Fibroblast of lung (primary cell): ENCODE results near the gene SNAPC3. TPM values are rescaled to one million over a fixed set of nuclear protein-coding genes. Genes with fewer than 3 reads are reported as not detected.

ENCODE experiments used
- DNase-seq, 2 donors: peaks; one replicate each; pipeline versions ENCODE4 v3.0.0 to v3.0.0-alpha.2; 2010; ENCODE audit warnings: low read depth in 2 of 2
- H2AFZ ChIP-seq: 2 replicates; pipeline ENCODE4 v1.5.1; 2012; ENCODE audit warnings: low read length, control low read depth, inconsistent platforms
- H3K27ac ChIP-seq: 2 replicates; pipeline ENCODE4 v1.5.1; 2011; ENCODE audit warnings: low read length, control low read depth; ENCODE audit not compliant: insufficient read depth
- H3K27me3 ChIP-seq: 2 replicates; pipeline ENCODE4 v1.5.1; 2011; ENCODE audit warnings: mild to moderate bottlenecking, low read length; ENCODE audit not compliant: control insufficient read depth, insufficient read depth
- H3K36me3 ChIP-seq: 2 replicates; pipeline ENCODE4 v1.5.1; 2011; ENCODE audit warnings: low read length; ENCODE audit not compliant: control insufficient read depth, insufficient read depth
- H3K4me1 ChIP-seq: 2 replicates; pipeline ENCODE4 v1.5.1; 2011; ENCODE audit warnings: low read length; ENCODE audit not compliant: control insufficient read depth, insufficient read depth; ENCODE audit errors: extremely low read depth
- H3K4me2 ChIP-seq: 2 replicates; pipeline ENCODE4 v1.5.1; 2011; ENCODE audit warnings: low read length, control low read depth; ENCODE audit not compliant: insufficient read depth; ENCODE audit errors: extremely low read depth
- H3K4me3 ChIP-seq, 4 experiments: fragments of 200-600 bp in 1 of 4; sonication (generic) in 1 of 4; replicated peaks in 1 of 4; 2 replicates each; pipeline ENCODE4 v1.5.1; 2011 to 2016; ENCODE audit warnings: low read length in 4 of 4, low read depth in 3 of 4, mild to moderate bottlenecking in 3 of 4, control low read depth in 2 of 4, inconsistent platforms in 1 of 4, mixed read lengths in 1 of 4; ENCODE audit not compliant: insufficient read depth in 1 of 4; ENCODE audit errors: control extremely low read depth in 1 of 4
- H3K79me2 ChIP-seq: 2 replicates; pipeline ENCODE4 v1.5.1; 2012; ENCODE audit warnings: mild to moderate bottlenecking, low read length, inconsistent platforms; ENCODE audit not compliant: control insufficient read depth, insufficient read depth
- H3K9ac ChIP-seq: 2 replicates; pipeline ENCODE4 v1.5.1; 2011; ENCODE audit warnings: mild to moderate bottlenecking, low read length, control low read depth; ENCODE audit not compliant: insufficient read depth
- H3K9me3 ChIP-seq: 2 replicates; pipeline ENCODE4 v1.5.1; 2012; ENCODE audit warnings: low read depth, low read length; ENCODE audit not compliant: control insufficient read depth, insufficient read depth
- H4K20me1 ChIP-seq: 2 replicates; pipeline ENCODE4 v1.5.1; 2011; ENCODE audit warnings: low read length; ENCODE audit not compliant: control insufficient read depth, insufficient read depth; ENCODE audit errors: extremely low read depth
- CTCF ChIP-seq, 2 donors: IDR thresholded peaks in 1 of 2; conservative IDR thresholded peaks in 1 of 2; 1 replicate in 1 of 2; 2 replicates in 1 of 2; pipeline ENCODE4 v1.5.1; 2011 to 2012; ENCODE audit warnings: low read length in 2 of 2, control low read depth in 1 of 2, inconsistent platforms in 1 of 2, low read depth in 1 of 2, mild to moderate bottlenecking in 1 of 2
- EZH2 ChIP-seq: IDR thresholded peaks from 2 replicates; pipeline ENCODE4 v1.5.1; 2012; ENCODE audit warnings: low read length, control low read depth, mild to moderate bottlenecking; ENCODE audit errors: missing control alignments
- polyA plus RNA-seq, 2 donors: library from polyadenylated mRNA; depleted of rRNA in 1 of 2; stranded (reverse) in 1 of 2; unstranded in 1 of 2; fragments of >200 nt; gene quantifications; 2 replicates each; pipeline ENCODE4 v1.2.1, GENCODE V29; 2011 to 2012; ENCODE audit warnings: missing spikeins in 1 of 2
- total RNA-seq: library from RNA; depleted of rRNA; stranded (reverse); fragments of >200 nt; gene quantifications from 2 replicates; pipeline ENCODE4 v1.2.1, GENCODE V29; 2014

Gene SNAPC3
- total and polyA plus RNA-seq, 2 donors (not counting 1 experiment from before 2014, with no cell fraction given) = 43.4 to 54.9 TPM

- H3K4me2 ChIP-seq = no peak overlapping the region
- H3K79me2 ChIP-seq = no peaks in the 10 kb centered on the region
- peaks cover 1% of the 10 kb centered on the region for H3K36me3 ChIP-seq
- H3K9me3 ChIP-seq = no peaks in the 10 kb centered on the region
- no peak overlapping the region for H2AFZ ChIP-seq
- DNase-seq = no peak
- H3K4me1 ChIP-seq = no peaks in the 10 kb centered on the region
- no peaks in the 10 kb centered on the region for H4K20me1 ChIP-seq
- no peak overlapping the region for H3K4me3 ChIP-seq
- no peaks in the 10 kb centered on the region for H3K27me3 ChIP-seq
- H3K9ac ChIP-seq = no peak overlapping the region
- TF ChIP-seq EZH2 (no peak), CTCF (conservative IDR thresholded peaks at IDR 0.05 in 1 of 2, IDR thresholded peaks at IDR 0.05 in 1 of 2; ENCODE audit: low read depth in 1 of 2, low read length in 2 of 2) (no peak)
- H3K27ac ChIP-seq = no peak overlapping the region
These were observed 31.3 kb downstream of the SNAPC3 start for GRCh38 chr9:15453956-15454355.

- H2AFZ ChIP-seq = no peak overlapping the region
- H3K9ac ChIP-seq = no peak overlapping the region
- no peaks in the 10 kb centered on the region for H3K9me3 ChIP-seq
- H4K20me1 ChIP-seq = no peaks in the 10 kb centered on the region
- DNase-seq = no peak
- no peaks in the 10 kb centered on the region for H3K27me3 ChIP-seq
- H3K4me3 ChIP-seq = no peak overlapping the region
- H3K27ac ChIP-seq = no peak overlapping the region
- no peak for TF ChIP-seq EZH2
- TF ChIP-seq CTCF (conservative IDR thresholded peaks at IDR 0.05 in 1 of 2, IDR thresholded peaks at IDR 0.05 in 1 of 2; ENCODE audit: low read depth in 1 of 2, low read length in 2 of 2) = no peak
- no peak overlapping the region for H3K4me2 ChIP-seq
- no peaks in the 10 kb centered on the region for H3K79me2 ChIP-seq
- H3K4me1 ChIP-seq = no peaks in the 10 kb centered on the region
- peaks cover 11% of the 10 kb centered on the region for H3K36me3 ChIP-seq
These were observed 38.4 kb downstream of the SNAPC3 start for GRCh38 chr9:15461056-15461455.

GRCh38 chr9:15461601-15462000, 38.9 kb downstream of the SNAPC3 start:
- no peaks in the 10 kb centered on the region for H3K79me2 ChIP-seq
- H3K4me2 ChIP-seq = no peak overlapping the region
- H3K27ac ChIP-seq = no peak overlapping the region
- H3K4me1 ChIP-seq = no peaks in the 10 kb centered on the region
- H3K9ac ChIP-seq = no peak overlapping the region
- H3K4me3 ChIP-seq = no peak overlapping the region
- TF ChIP-seq CTCF (conservative IDR thresholded peaks at IDR 0.05 in 1 of 2, IDR thresholded peaks at IDR 0.05 in 1 of 2; ENCODE audit: low read depth in 1 of 2, low read length in 2 of 2) (no peak), EZH2 (no peak)
- H3K9me3 ChIP-seq = no peaks in the 10 kb centered on the region
- H4K20me1 ChIP-seq = no peaks in the 10 kb centered on the region
- no peaks in the 10 kb centered on the region for H3K27me3 ChIP-seq
- H2AFZ ChIP-seq = no peak overlapping the region
- no peak for DNase-seq
- peaks cover 11% of the 10 kb centered on the region for H3K36me3 ChIP-seq
